ENCODE results near the gene SAMHD1.
A peak's percentile ranks its signal among the peaks of the same experiment; 100 is the strongest.
"Not testable (repeated sequence)": the region's sequence is repeated elsewhere in the genome, so short reads cannot be mapped to it uniquely, and the experiment has no call there.

Gene SAMHD1

GRCh38 chr20:36917943-36918342 is 33.6 kb downstream of the SAMHD1 start:
- DNase-seq (ENCODE audit: low read depth in 2 of 3, low spot score in 2 of 3): no peak

DNA sequence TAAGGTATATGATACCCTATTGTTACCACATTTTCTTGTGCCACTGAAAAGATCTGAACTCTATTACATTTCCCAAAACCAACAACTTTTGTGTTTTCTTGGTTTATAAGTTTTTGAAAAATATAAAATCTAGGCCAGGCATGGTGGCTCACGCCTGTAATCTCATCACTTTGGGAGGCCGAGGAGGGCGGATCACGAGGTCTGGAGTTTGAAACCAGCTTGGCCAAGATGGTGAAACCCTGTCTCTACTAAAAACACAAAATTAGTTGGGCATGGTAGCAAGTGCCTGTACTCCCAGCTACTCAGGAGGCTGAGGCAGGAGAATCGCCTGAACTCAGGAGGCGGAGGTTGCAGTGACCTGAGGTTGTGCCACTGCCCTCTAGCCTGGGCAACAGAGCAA is 34.3 kb downstream of the SAMHD1 start:
- DNase-seq (ENCODE audit: low read depth in 2 of 3, low spot score in 2 of 3): no peak

GRCh38 chr20:36916199-36916598 is 35.3 kb downstream of the SAMHD1 start:
- DNase-seq (ENCODE audit: low read depth in 2 of 3, low spot score in 2 of 3): no peak

- no peak for DNase-seq (ENCODE audit: low read depth in 2 of 3, low spot score in 2 of 3)
These were observed 42.9 kb downstream of the SAMHD1 start for GRCh38 chr20:36908603-36909002.

DNA sequence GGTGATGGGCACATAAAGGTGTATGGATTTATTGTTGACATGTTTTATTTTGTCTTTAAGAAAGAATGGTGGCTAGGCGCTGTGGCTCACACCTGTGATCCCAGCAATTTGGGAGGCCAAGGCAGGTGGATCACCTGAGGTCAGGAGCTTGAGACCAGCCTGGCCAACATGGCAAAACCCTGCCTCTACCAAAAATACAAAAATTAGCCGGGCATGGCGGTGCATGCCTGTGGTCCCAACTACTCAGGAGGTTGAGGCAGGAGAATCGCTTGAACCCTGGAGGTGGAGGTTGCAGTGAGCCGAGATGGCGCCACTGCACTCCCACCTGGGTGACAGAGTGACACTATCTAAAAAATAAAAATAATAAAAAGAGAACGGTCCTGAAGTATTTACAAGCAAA is 45.4 kb downstream of the SAMHD1 start:
- not testable (repeated sequence) for DNase-seq (ENCODE audit: low read depth in 2 of 3, low spot score in 2 of 3)

DNA sequence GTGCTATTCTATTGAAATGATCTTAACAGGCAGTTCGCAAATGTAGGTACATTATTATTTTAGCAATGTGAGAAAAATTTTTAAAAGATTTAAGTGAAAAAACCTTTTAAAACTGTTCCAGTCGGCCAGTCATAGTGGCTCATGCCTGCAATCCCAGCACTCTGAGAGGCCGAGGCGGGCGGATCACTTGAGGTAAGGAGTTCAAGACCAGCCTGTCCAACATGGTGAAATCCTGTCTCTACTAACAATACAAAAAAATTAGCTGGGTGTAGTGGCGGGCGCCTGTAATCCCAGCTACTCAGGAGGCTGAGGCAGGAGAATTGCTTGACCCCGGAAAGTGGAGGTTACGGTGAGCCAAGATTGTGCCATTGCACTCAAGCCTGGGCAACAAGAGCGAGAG is 45.9 kb downstream of the SAMHD1 start:
- DNase-seq (ENCODE audit: low read depth in 2 of 3, low spot score in 2 of 3): not testable (repeated sequence)

- DNase-seq (ENCODE audit: low read depth in 2 of 3, low spot score in 2 of 3): no peak
These were observed 46.8 kb downstream of the SAMHD1 start for GRCh38 chr20:36904690-36905089.

DNA sequence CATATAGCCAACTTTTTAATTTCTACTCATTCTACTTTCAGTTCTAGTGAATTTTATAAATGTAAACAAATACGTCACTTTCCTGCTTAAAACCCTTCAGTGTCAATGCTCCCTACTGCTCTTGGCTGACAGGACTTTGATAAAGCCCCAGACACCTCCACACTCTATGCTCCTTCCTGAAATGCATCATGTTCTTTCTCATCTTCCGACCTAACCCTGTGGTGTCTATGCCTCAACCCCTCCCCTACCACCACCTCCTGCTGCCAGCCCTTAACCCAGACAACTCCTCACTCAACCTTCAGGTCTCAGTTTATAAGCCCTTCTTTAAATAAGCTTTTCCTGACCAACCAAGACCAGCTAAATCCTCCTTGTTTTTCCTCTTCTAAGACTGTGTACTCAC is 56.5 kb downstream of the SAMHD1 start:
- no peak for DNase-seq (ENCODE audit: low read depth in 2 of 3, low spot score in 2 of 3)

- no peak for DNase-seq (ENCODE audit: low read depth in 2 of 3, low spot score in 2 of 3)
These were observed 57.7 kb downstream of the SAMHD1 start for GRCh38 chr20:36893801-36894200.

DNA sequence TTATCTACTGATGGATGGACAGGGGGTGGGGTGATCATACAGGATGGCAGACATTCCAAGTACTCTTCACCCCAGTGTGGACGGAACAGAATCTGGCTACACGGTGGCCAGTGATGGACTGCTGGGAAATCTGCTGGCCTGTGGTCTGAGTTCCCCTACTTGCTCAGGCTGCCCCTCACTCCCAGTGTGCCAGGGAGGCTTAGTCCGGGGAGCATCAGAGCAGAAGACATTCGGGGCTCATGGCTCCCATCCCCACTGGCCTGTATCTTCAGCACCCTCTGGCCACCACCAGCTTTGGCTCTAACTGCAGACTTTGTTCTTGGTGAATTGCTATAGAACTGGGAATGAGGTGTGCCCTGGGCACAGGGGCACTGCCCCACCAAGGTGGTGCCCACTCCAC is 60.3 kb downstream of the SAMHD1 start:
- no peak for DNase-seq (ENCODE audit: low read depth in 2 of 3, low spot score in 2 of 3)

- DNase-seq (ENCODE audit: low read depth in 2 of 3, low spot score in 2 of 3): no peak
These were observed 60.9 kb downstream of the SAMHD1 start for GRCh38 chr20:36890586-36890985.

GRCh38 chr20:36888880-36889516 is 62.5 kb downstream of the SAMHD1 start:
- DNase-seq (ENCODE audit: low read depth in 2 of 3, low spot score in 2 of 3): no peak

DNA sequence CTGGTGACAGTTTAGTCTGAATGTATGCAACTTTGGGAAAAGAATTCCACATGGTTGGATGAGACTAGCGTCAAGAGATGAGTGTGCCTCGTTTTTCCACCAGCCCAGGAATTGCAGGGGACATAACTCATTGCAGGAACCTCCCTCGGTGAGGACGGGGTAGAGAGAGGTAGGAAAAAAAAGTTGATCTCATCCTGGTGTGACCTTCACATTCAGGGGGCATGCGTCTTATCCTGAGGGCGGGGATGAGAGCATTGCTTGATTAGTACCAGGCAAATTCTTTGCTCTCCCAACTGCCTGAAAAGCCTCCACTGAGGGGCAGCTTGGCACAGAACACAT is 63.8 kb downstream of the SAMHD1 start:
- no peak for DNase-seq (ENCODE audit: low read depth in 2 of 3, low spot score in 2 of 3)

DNA sequence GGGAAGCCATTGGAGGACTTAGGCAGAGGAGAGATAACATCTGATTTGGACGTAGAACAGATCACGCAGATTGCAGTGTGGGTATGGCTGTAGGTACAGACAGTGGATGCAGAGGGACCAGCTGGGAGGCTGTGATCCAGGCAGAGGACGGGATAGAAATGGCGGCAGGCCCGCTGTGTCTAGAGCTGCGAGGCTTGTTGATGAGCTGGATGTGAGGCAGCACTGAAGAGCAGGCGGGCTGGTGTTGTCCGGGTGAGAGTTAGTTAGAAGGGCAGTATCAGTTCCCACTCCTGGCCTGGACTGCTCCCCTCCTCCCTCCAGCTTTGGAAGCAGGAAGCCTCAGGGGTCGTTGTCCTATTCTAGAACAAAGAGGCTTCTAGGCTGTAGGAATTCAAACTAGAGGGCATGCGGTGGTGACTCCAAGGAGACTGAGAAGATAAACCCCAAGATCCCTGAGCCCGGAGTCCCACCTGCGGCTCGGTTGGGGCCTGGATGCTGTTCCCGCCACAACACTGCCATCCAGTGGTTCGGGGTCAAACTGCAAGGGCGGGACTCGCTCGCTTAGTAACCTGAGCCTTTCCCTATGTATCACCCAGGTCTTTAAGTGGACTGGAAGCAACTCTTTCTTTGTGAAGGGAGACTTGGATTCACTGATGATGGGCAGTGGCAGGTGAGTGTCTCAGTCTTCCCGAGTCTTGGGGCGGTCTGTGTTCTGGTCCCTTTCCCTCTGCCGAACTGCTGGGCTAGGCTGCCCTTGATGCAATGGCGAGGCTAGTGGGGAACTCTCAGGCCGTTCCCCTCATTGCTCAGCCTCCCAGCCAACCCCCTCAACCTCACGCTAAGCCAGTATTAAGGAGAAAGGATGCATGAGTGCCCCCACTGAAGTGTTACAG is 64.4 kb downstream of the SAMHD1 start:
- DNase-seq (ENCODE audit: low read depth in 2 of 3, low spot score in 2 of 3): peak; percentile 49 to 82 (median 77)

- no peak for DNase-seq (ENCODE audit: low read depth in 2 of 3, low spot score in 2 of 3)
These were observed 66.2 kb downstream of the SAMHD1 start for GRCh38 chr20:36885356-36885755.

- no peak for DNase-seq (ENCODE audit: low read depth in 2 of 3, low spot score in 2 of 3)
These were observed 67.5 kb downstream of the SAMHD1 start for GRCh38 chr20:36883977-36884535.

- DNase-seq (ENCODE audit: low read depth in 2 of 3, low spot score in 2 of 3): no peak
These were observed 69.6 kb downstream of the SAMHD1 start for GRCh38 chr20:36881888-36882287.

- no peak for DNase-seq (ENCODE audit: low read depth in 2 of 3, low spot score in 2 of 3)
These were observed 70.2 kb downstream of the SAMHD1 start for GRCh38 chr20:36881331-36881730.

DNA sequence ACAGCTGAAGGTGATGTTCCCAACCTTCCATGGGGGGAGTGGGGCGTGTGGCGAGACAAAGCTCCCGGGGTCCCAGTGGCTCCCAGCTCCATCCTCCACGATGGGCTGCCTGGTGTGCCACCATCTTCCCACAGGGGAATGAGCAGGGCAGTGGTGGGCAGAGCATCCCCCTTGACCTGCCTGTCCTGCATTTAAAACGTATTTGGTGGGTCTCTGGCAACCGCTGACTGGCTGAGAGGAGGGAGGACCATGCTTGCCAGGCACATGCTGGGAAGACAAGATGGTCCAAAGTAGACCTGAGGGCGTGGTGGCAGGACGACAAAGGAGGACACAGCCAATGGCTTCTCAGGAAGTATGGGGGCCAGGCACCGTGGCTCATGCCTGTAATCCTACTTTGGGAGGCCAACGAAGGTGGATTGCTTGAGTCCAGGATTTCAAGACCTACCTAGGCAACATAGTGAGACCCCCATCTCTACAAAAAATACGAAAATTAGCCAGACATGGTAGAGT is 70.7 kb downstream of the SAMHD1 start:
- DNase-seq (ENCODE audit: low read depth in 2 of 3, low spot score in 2 of 3): no peak

DNA sequence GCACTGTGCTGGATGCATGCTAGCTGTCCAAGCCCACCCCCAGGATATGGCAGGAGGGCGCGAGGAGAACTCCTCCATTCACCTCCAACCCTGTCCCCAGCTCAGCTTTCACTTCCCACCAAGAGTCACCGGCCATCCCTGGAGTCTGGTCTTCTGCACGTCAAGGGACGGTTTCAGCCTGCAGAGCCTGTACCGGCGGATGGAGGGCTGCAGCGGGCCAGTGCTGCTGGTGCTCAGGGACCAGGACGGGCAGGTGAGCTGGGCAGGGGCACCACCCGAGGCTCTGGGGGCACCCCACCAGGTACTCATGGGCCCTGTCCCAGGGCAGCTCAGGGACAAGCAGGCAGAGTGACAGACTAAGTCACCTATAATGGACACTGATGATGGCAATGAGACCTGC is 72.6 kb downstream of the SAMHD1 start:
- DNase-seq (ENCODE audit: low read depth in 2 of 3, low spot score in 2 of 3): no peak

DNA sequence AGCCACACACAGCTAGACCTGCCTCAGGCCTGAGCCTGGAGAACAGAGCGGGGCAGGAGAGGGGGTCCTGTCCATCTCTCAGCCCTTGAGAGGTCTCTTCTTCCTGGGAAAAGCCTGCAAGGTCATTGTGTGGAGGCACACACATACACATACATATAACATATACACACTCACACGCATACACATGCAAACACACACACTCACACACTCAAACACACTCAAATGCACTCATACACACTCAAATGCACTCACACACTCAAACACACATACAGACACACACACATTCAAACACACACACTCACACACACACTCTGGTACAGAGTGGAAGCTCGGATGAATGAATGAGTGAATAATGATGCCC is 75.1 kb downstream of the SAMHD1 start:
- DNase-seq (ENCODE audit: low read depth in 2 of 3, low spot score in 2 of 3): no peak
